GM19035 (cell line): ENCODE data around the gene ERGIC3.
"Not testable (repeated sequence)": the region's sequence is repeated elsewhere in the genome, so short reads cannot be mapped to it uniquely, and the experiment has no call there.

Experiments used
- ATAC-seq: cut with Tn5 transposase; IDR thresholded peaks from one replicate; pipeline ENCODE4 v1.9.1; 2021; ENCODE audit not compliant: unreplicated experiment

The ERGIC3 gene

DNA sequence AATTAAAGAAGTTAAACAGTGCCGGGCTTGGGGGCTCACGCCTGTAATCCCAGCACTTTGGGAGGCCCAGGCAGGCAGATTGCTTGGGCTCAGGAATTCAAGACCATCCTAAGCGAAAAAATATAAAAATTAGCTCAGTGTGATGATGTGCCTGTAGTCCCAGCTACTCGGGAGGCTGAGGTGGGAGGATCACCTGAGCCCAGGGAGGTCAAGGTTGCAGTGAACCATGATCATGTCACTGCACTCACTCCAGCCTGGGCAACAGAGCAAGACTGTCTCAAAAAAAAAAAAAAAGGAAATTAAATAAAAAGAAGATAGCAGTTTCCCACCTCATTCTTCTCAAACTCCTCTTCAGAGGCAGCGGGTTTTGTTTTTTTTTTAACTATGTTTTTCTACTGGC, 24.1 kb upstream of the ERGIC3 start:
- ATAC-seq = not testable (repeated sequence)

DNA sequence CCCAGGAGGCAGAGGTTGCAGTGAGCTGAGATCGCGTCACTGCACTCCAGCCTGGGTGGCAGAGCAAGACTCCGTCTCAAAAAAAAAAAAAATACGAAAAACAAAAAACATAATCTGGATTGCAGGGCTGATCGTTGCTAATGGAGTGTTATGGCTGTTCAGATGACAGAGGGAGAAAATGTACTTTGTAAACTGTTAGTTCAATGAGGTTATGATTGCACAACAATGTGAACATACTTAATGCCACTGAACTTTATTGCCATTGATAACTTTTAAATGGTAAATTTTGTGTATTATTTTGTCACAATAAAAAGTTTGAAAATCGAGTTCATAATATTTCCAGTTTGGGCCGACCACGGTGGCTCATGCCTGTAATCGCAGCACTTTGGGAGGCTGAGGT, 22.9 kb upstream of the ERGIC3 start:
- no peak for ATAC-seq

DNA sequence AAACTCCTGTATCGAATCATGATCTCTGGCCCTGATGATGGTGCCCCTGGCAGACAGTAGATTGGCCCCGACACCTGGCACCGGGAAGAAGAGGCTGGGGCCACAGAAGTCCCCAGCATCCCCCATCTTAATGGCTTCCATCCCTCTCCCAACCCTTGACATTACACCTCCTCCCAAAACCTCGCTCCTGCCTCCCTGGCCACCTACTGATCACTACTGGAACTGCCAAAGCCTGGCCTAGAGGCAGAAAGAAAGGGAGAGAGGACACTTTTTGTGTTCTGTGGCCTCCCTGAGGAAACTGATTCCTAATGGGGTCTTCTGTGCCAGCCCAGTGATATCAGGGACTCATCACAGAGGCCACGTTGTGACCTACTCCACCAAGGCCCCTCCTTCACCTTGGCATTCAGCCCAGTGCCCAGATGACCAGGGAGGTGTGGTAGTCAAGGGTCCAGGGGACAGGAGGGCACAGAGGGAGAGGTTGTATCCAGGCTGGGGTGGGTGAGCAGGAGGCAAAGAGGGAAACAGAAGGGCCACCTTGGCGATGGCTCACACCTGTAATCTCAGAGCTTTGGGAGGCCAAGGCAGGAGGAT, 18.5 kb upstream of the ERGIC3 start:
- no peak for ATAC-seq

DNA sequence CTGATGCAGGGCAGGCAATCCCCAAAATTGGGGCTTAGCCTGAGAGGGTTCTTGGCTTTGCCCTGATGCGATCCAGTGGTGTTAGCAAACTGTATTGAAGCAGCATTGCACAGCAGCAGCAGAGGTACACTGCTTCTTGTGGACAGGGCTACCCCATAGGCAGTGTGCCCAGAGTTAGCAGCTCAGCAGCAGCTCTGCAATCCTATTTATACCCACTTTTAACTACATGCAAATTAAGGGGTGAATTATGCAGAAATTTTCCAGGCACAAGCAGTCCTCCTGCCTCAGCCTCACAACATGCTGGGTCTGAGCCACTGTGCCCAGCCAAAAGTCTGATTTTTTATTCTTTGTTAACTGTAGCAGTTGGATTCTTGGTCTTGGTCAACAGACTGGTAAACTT, 16.2 kb upstream of the ERGIC3 start:
- ATAC-seq = no peak

DNA sequence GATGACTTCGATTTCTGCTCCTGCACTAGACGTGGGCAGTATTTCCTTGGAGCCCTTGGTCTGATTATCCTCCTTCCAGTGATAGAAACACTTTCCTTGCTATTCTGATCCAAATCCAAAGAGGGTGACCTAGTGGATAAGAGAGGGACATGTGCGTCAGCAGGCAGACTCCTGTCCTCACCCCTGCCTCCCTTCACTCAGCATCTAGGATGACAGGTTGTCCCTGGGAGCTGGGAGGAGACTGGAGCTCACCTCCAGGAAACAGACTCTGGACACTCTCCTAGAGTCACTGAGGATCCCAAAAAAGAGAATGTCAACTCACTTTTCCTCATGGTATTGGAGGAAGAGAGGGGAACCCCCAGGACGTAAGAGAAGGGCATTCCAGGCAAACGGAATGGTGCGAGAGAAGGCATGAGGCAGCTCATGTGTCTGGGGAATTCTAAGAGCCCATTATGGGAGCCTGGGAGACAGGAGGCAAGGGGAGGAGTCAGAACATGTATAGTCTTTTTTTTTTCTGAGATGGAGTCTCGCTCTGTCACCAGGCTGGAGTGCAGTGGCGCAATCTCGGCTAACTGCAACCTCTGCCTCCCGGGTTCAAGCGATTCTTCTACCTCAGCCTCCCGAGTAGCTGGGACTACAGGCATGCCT, 14.6 kb upstream of the ERGIC3 start:
- no peak for ATAC-seq

DNA sequence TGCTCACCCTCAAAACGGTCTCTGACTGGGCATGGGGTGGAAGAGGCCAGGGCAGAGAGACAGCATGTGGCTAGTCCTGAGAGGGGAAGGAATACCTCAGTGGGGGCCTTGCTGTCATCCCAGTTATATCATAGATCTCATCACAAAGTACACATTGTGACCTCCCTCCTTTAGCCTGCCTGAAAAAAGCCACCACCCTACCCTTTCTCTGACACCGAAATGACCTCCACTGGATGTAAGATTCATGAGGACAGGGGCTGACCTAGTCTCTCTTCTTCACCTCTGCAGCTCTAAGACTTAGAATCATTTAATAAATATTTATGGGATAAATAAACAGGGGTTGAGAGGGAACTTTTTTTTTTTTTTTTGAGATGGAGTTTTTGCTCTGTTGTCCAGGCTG, 12.3 kb upstream of the ERGIC3 start, which contains the start of gene C20orf173:
Gene C20orf173, minus strand, starts transcription at position 101 of the 400 bp plus-strand sequence. CDS start 279 bp downstream, outside the sequence.
- no peak for ATAC-seq

DNA sequence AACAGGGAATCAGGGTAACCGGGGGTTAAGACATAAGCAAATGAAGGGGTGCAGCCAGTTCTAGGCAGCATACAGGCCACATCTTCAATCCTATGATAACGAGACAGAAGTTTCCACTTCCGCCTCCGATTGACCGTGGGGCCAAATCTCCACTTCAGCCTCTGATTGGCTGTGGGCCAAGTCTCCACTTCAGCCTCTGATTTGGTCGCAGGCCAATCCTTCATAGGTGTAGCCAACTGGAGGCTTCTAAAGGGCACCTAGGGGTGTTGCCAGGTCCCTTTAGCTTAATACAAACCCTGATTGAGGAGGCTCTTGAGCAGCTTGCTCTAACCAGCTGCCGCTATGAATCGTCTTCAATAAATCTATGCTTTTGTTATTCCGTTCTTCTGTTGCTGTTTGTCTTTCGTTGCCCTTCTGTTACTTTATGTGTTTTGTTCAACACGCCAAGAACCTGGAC, 2.1 kb upstream of the ERGIC3 start:
- peak; percentile 69 for ATAC-seq

DNA sequence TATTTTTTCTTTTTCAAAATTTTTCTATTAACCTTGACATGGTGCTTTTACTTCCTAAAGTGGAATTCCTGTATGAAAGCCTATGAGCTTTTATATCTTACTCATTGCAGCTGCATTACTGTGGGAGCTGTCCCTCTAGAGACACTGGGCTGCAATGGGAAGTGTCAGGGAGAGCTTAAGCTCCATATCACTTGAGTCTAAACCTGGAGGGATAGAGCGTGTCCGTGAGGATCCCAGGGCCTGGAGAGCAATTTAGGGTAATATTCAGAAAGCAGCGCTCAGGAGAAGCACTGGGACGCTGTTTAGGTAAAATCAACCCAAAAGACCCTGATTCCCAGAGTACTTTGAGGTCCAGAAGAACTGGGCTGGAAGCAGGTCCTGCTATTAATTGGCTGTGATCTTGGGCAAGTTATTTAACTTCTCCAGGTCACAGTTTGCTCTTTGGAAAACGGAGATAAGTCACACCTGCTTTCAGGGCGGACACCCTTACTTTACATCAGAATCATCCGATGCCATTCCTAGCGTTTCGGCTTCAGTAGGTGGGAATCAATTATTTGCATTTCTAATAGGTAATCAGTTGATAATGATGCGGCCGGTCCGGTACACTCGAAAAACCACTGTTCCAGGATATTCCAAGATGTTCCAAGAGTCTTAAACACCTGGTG, 628 bp upstream of the ERGIC3 start:
- no peak for ATAC-seq

DNA sequence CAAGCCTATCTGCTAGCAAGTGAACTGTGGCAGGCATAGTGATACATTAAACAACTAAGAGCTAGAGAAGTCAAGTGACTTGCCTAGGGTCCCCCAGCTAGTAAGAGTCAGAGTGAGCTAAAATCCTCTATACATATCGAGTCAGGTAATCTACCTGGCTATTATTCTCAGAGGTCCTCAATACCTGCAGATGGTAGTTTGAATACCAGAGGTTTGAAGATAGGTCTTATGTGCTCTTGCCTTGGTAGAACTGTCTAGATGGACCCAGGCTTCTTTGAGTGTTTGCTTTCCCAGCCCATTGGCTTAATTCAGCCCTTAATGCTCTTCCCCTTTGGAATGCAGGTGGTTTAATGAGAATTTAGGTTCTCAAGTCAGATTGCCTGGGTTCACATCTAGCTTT, 1.1 kb downstream of the ERGIC3 start:
- ATAC-seq = no peak

DNA sequence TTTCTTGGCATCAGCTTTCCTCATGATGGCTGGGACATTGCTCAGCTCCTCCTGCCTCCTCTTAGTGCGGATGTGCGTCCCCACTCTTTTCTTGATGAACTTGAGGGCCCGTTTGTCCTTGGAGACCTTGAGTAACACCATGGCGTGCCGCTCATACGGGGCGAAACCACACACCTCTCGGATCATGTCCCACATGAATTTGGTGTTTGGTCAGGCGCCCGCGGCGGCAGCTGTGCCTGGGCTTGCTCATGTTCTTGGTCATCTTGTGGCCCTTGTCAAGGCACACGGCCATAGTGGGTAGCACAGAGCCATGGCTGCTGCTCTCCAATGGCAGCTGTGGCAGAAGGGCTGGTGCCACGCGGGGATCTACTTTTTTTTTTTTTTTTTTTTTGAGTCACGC, 2.6 kb downstream of the ERGIC3 start:
- no peak for ATAC-seq

DNA sequence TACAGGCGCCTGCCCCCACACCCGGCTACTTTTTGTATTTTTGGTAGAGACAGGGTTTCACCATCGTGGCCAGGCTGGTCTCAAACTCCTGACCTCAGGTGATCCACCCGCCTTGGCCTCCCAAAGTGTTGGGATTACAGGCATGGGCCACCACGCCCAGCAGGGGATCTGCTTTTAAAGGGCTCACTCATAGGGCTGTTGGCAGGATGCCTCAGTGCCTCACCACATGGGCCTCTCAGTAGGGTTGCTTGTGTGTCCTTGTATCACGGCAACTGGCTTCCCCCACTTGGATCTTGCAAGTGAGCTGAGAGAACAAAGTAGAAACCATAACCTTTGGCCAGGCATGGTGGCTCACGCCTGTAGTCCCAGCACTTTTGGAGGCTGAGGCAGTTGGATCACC, 3.1 kb downstream of the ERGIC3 start:
- ATAC-seq = not testable (repeated sequence)

DNA sequence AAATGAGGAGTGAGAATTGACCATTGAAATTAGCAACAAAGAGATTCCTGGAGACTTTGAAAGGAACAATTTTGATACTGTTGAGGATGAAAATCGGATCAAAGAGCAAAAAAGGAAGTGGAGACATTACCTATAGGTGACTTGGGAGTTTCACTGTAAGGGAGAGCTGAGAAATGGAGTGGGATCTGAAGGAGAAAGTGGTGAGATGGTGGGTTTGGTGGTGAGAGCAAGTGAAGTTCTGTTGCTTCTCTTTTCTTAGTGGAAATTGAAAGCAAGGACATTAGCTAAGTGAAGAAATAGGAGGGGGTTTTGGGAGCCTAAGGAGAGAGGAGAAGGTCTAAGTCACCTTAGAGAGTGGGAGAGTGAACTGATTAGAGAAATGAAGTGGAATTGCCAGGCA, 4.2 kb downstream of the ERGIC3 start:
- no peak for ATAC-seq

DNA sequence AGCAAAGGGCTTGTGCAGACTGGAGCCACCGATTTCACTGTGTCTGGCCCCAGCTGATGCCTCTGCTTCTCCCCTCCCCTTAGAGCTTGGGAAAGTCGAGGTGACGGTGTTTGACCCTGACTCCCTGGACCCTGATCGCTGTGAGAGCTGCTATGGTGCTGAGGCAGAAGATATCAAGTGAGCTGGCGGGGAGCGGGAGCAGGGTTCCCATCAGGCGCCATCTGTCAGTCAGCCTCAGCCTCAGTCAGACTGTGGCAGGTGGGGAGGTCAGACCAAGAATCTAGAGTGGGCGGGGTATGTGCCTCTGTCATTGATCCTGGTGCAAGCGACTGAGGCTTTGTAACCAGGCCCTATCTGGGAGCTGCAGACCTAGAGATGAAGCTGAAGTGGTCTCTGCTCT, 5.5 kb downstream of the ERGIC3 start:
- ATAC-seq = no peak

DNA sequence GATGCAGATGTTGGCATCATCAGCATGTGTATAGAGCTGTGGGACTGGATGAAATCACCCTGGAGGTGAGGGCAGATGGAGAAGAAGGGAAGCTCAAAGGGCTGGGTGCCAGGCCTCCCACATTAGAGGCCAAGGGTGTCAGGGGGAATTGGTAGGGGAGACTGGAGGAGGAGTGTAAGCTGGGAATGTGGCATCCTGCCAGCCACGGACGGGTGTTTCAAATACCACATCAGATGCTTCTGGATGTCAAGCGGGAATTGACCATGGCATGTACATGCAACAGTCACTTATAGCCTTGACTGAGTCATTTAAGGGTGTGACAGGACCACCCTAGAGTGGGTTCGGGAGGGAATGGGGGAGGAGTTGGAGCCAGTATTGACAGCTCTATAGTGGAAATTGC, 9.6 kb downstream of the ERGIC3 start:
- no peak for ATAC-seq

DNA sequence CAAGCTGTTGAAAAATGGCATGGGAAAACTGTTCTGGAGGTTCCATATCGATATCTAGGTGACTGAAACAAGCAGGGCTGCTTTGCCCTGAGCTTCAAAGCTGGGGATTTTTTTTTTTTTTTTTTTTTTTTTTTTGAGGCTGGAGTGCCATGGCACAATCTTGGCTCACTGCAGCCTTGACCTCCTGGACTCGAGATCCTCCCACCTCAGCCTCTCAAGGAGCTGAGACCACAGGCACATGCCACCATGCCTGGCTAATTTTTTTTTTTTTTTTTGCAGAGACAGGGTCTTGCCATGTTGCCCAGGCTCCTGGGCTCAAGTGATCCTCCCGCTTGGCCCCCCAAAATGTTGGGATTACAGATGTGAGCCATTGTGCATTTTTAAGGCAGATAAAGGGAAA, 11.0 kb downstream of the ERGIC3 start:
- ATAC-seq = no peak

DNA sequence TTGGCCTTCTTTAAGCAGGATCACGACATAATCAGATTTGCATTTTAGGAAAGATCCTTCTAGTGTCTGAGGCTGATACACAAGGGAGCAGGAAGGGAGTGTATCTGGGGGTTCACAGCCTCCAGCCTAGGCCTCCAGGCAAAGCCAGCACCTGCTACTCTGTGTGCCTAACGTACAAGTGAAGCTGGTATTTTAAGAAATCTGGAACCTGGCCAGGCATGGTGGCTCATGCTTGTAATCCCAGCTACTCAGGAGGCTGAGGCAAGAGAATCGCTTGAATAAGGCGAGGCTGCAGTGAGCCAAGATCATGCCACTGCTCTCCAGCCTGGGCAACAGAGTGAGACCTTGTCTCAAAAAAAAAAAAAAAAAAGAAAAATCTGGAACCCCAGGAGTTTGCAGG, 13.6 kb downstream of the ERGIC3 start:
- not testable (repeated sequence) for ATAC-seq

DNA sequence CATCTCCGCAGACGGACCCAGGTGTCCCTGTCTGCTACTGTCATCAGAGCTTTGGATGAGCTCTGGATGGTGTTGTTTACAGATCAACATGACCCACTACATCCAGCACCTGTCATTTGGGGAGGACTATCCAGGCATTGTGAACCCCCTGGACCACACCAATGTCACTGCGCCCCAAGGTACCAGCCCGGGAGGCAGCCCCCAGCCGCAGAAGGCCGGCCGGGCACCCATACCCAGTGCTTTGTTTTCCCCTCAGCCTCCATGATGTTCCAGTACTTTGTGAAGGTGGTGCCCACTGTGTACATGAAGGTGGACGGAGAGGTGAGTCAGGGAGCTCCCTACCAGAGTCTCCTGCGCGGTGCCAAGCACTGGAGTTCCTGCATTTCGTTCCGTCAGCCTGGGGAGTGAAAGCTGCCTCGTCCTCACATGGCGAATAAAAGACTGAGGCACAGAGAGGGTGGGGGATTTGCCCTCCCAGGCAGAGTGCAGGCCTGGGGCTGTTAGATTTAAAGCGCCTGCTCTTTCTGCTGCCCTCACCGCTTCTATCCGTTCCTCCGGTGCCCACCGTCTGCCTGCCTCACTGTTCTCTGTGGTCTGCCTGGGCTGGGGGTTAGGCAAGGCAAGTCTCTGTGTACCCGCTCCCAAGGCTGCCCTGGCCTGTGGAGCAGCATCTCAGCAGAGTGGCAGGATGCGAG, 14.2 kb downstream of the ERGIC3 start:
- ATAC-seq = no peak

DNA sequence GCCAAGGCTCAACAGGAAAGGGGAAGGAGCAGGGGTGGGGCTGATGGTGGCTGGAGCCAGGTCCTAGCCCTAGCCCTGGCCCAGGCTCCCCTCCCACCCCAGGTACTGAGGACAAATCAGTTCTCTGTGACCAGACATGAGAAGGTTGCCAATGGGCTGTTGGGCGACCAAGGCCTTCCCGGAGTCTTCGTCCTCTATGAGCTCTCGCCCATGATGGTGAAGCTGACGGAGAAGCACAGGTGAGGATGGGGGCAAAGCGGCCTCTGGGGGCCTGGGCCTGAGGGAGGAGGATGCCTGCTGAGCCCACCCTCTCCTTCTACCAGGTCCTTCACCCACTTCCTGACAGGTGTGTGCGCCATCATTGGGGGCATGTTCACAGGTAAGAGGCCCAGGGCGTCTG, 15.0 kb downstream of the ERGIC3 start:
- no peak for ATAC-seq

DNA sequence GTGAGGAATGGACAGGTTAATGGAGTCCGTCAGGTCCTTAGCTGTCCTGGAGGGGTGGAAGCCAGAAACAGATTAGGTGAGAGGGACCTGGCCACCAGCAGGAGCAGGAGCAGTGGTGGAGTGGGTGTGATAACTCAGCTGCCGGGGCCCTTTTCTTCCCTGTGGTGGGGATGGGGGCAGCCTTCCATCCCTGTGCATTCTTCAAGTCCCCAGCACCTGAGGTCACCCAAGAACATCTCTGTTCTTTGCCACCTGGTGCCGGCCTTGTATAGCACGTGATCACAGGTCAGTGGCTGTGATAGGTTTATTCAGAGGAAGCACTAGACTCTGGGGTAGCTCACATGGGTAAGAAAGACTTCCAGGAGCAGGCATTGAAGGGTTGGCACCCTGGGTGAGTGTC, 16.6 kb downstream of the ERGIC3 start:
- no peak for ATAC-seq

DNA sequence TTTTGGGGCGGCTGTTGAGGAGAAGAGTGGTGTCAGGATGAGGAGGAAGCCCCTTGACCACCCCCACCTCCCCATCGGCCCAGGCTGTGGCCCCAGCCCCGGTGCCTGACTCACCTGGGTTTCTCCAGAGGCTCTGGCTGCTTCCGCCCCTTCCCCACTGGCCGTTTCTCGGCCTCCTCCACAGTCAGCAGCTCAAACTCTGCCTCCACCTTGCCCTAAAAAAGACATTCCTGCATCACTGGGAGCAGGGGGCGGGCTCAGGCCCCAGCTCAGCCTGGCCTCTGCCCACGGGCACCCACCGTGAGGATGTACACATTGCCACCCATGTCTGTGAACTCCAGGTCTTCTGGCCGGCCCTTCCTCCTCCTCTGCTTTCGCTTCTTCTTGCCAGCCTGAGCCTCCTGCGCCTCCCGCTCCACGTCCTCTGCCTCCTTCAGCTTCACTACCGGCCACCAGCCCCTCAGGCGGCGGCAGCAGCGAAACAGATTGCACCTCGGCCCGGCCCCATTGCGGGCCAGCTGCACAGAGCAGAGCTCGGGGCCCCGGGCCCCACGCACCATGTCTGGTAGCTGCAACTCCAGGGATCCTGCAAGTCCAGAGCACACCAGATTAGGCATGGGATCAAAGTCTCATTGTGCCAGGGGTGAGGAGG, 17.3 kb downstream of the ERGIC3 start:
- no peak for ATAC-seq

DNA sequence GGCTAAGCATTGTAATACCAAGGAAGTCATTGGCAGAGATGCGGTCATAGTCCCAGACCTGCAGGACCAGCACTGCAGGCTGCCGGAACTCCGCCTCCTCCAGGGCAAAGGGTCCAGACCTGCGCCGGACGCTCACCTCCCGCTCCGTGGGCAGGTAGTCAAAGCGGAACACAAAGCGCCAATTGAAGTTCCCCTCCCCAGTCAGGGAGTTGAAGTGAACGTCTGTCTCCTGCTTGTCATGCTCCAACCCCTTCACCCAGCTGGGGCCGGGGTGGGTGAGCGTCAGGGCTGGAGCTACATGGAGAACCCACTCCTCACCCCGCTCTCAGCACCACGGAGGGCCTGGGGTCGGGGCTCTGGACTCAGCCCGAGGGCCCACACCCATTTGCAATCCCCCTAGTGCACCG, 18.2 kb downstream of the ERGIC3 start:
- no peak for ATAC-seq
